H1 (cell line): Measurements from ENCODE around the gene NLRP8.
"Not testable (repeated sequence)": the region's sequence is repeated elsewhere in the genome, so short reads cannot be mapped to it uniquely, and the experiment has no call there.

Experiments used
- POLR2A ChIP-seq, 2 experiments: IDR thresholded peaks; 1 replicate in 1 of 2; 2 replicates in 1 of 2; pipeline ENCODE4 v1.6.1; 2011; ENCODE audit warnings: low read depth in 2 of 2, low read length in 2 of 2, mild to moderate bottlenecking in 2 of 2; ENCODE audit errors: control extremely low read depth in 1 of 2
- RAD21 ChIP-seq, 2 experiments: IDR thresholded peaks in 1 of 2; conservative IDR thresholded peaks in 1 of 2; 2 replicates each; pipeline ENCODE4 v1.6.1; 2011; ENCODE audit warnings: low read depth in 2 of 2, low read length in 2 of 2, improper control_type of control experiment in 1 of 2, inconsistent platforms in 1 of 2, mild to moderate bottlenecking in 1 of 2, moderate library complexity in 1 of 2
- RFX5 ChIP-seq: IDR thresholded peaks from 2 replicates; pipeline ENCODE4 v1.6.1; 2011; ENCODE audit warnings: low read depth, low read length, improper control_type of control experiment, borderline replicate concordance
- TAF1 ChIP-seq: IDR thresholded peaks from 2 replicates; pipeline ENCODE4 v1.6.1; 2011; ENCODE audit warnings: mild to moderate bottlenecking, low read depth, low read length

GRCh38 chr19:56019325-56019724 lies 71.7 kb downstream of the NLRP8 start:
- not testable (repeated sequence) for TF ChIP-seq POLR2A (IDR thresholded peaks at IDR 0.05; ENCODE audit: control extremely low read depth in 1 of 2, low read depth in 2 of 2, low read length in 2 of 2); RFX5; TAF1; RAD21 (IDR thresholded peaks at IDR 0.05 in 1 of 2, conservative IDR thresholded peaks at IDR 0.05 in 1 of 2; ENCODE audit: low read depth in 2 of 2, low read length in 2 of 2)
